A549 (cell line): ENCODE measurements around the gene ITFG1. TPM values are rescaled to one million over a fixed set of nuclear protein-coding genes. Genes with fewer than 3 reads are reported as not detected.

Experiments used
- ATAC-seq, 2 experiments: fragments of 200-7000 bp in 1 of 2; fragments of >200 bp in 1 of 2; cut with Nextera tagmentation in 1 of 2; cut with Tn5 transposase in 1 of 2; 3 replicates each; pipeline versions ENCODE4 v1.8.0 to v1.9.1; 2018 to 2020; ENCODE audit warnings: mild to moderate bottlenecking in 1 of 2, moderate library complexity in 1 of 2
- CTCF ChIA-PET: fragments of 300-600 bp; sonication (Branson Sonifier 250); formaldehyde crosslinking; extraction: SDS; loops from one replicate; lab custom pipeline; 2021; ENCODE audit warnings: antibody characterized with exemption, inconsistent platforms; lab: Yijun Ruan, JAX
- POLR2A ChIA-PET: fragments of 350-600 bp; formaldehyde crosslinking; extraction: SDS; loops from one replicate; lab custom pipeline; 2021; ENCODE audit warnings: antibody characterized with exemption, inconsistent platforms; lab: Yijun Ruan, JAX
- DNase-seq, 2 experiments: peaks; one replicate each; pipeline versions ENCODE4 v3.0.0 to v3.0.0-alpha.2; 2011 to 2016; ENCODE audit warnings: low read depth in 1 of 2, low spot score in 1 of 2
- FAIRE-seq: peaks from 2 replicates; lab custom pipeline; 2011; peaks lifted over from hg19 to GRCh38; lab: Jason Lieb, UNC
- H3K27ac ChIP-seq, 2 experiments: fragments of >200 bp; sonication (Bioruptor Twin); formaldehyde crosslinking; 3 replicates each; pipeline ENCODE4 v1.5.1; 2016 to 2017
- H3K4me1 ChIP-seq: fragments of >200 bp; sonication (Bioruptor Twin); formaldehyde crosslinking; 3 replicates; pipeline ENCODE4 v1.6.1; 2016
- H3K4me2 ChIP-seq: fragments of >200 bp; sonication (Bioruptor Twin); formaldehyde crosslinking; 3 replicates; pipeline ENCODE4 v1.6.1; 2016
- H3K4me3 ChIP-seq: fragments of >200 bp; sonication (Bioruptor Twin); formaldehyde crosslinking; 3 replicates; pipeline ENCODE4 v1.5.1; 2016
- H3K9me3 ChIP-seq: fragments of >200 bp; sonication (Bioruptor Twin); formaldehyde crosslinking; 3 replicates; pipeline ENCODE4 v1.6.1; 2016
- CBX8 ChIP-seq: fragments of 200-600 bp; sonication (generic); IDR thresholded peaks from 2 replicates; pipeline ENCODE4 v1.6.1; 2016
- CHD2 ChIP-seq: fragments of 150-350 bp; IDR thresholded peaks from 2 replicates; pipeline ENCODE4 v1.6.1; 2014; ENCODE audit warnings: low read length; ENCODE audit not compliant: partially characterized antibody
- CHD4 ChIP-seq: fragments of 200-600 bp; sonication (generic); IDR thresholded peaks from 2 replicates; pipeline ENCODE4 v1.6.1; 2016; ENCODE audit warnings: antibody characterized with exemption, mild to moderate bottlenecking, borderline replicate concordance
- E2F6 ChIP-seq: IDR thresholded peaks from 2 replicates; pipeline ENCODE4 v1.6.1; 2012; ENCODE audit warnings: low read depth, borderline replicate concordance
- ESRRA ChIP-seq: fragments of 150-350 bp; IDR thresholded peaks from 2 replicates; pipeline ENCODE4 v1.6.1; 2014; ENCODE audit warnings: mild to moderate bottlenecking, low read length, borderline replicate concordance
- FOSB ChIP-seq: fragments of 250-450 bp; sonication (Bioruptor Pico); IDR thresholded peaks from 2 replicates; pipeline ENCODE4 v1.5.0; 2020; ENCODE audit warnings: mild to moderate bottlenecking, moderate library complexity
- FOXS1 ChIP-seq: fragments of 250-450 bp; sonication (Bioruptor Pico); IDR thresholded peaks from 2 replicates; pipeline ENCODE4 v1.5.0; 2020; ENCODE audit warnings: mild to moderate bottlenecking, moderate library complexity
- HOXB5 ChIP-seq: fragments of 250-450 bp; sonication (Bioruptor Pico); IDR thresholded peaks from 2 replicates; pipeline ENCODE4 v1.5.0; 2020; ENCODE audit warnings: mild to moderate bottlenecking, moderate library complexity
- JUN ChIP-seq, 2 experiments: fragments of >200 bp; sonication (Bioruptor Twin); formaldehyde crosslinking; IDR thresholded peaks; 2 replicates in 1 of 2; 3 replicates in 1 of 2; pipeline ENCODE4 v1.6.1; 2016 to 2017
- JUNB ChIP-seq: fragments of >200 bp; sonication (Bioruptor Twin); formaldehyde crosslinking; IDR thresholded peaks from 2 replicates; pipeline ENCODE4 v1.6.1; 2016
- KDM1A ChIP-seq: fragments of 200-600 bp; sonication (generic); IDR thresholded peaks from 2 replicates; pipeline ENCODE4 v1.6.1; 2016; ENCODE audit warnings: low read depth, mild to moderate bottlenecking
- MYC ChIP-seq: IDR thresholded peaks from 2 replicates; pipeline ENCODE4 v1.6.1; 2012; ENCODE audit warnings: mild to moderate bottlenecking, inconsistent platforms, low read length, improper control_type of control experiment, borderline replicate concordance
- NFE2L2 ChIP-seq: fragments of 150-350 bp; conservative IDR thresholded peaks from 2 replicates; pipeline ENCODE4 v1.6.1; 2014; ENCODE audit warnings: low read length
- NPAS2 ChIP-seq: fragments of 250-450 bp; sonication (Bioruptor Pico); IDR thresholded peaks from 2 replicates; pipeline ENCODE4 v1.8.0; 2022; ENCODE audit warnings: mild to moderate bottlenecking, moderate library complexity, borderline replicate concordance
- POLR2A ChIP-seq: IDR thresholded peaks from 2 replicates; pipeline ENCODE4 v1.6.1; 2012; ENCODE audit warnings: mild to moderate bottlenecking, low read length
- POLR2AphosphoS2 ChIP-seq: conservative IDR thresholded peaks from 2 replicates; pipeline ENCODE4 v1.6.1; 2012; ENCODE audit warnings: low read length, improper control_type of control experiment, inconsistent platforms
- RCOR1 ChIP-seq: fragments of 150-350 bp; IDR thresholded peaks from 2 replicates; pipeline ENCODE4 v1.6.1; 2014; ENCODE audit warnings: antibody characterized with exemption, low read length, low read depth
- REST ChIP-seq: fragments of 200-600 bp; sonication (generic); IDR thresholded peaks from 2 replicates; pipeline ENCODE4 v1.6.1; 2016; ENCODE audit warnings: antibody characterized with exemption, mild to moderate bottlenecking, moderate library complexity
- SMC3 ChIP-seq: fragments of >200 bp; sonication (Bioruptor Twin); formaldehyde crosslinking; IDR thresholded peaks from 3 replicates; pipeline ENCODE4 v1.6.1; 2018; ENCODE audit warnings: inconsistent platforms
- SREBF2 ChIP-seq: fragments of 450-650 bp; IDR thresholded peaks from 2 replicates; pipeline ENCODE4 v1.6.1; 2014; ENCODE audit warnings: mild to moderate bottlenecking, moderate library complexity
- TFCP2L1 ChIP-seq: fragments of 250-450 bp; sonication (Bioruptor Pico); IDR thresholded peaks from 2 replicates; pipeline ENCODE4 v1.5.0; 2021; ENCODE audit warnings: mild to moderate bottlenecking
- TP53 ChIP-seq: fragments of 250-450 bp; sonication (Bioruptor Pico); IDR thresholded peaks from 2 replicates; pipeline ENCODE4 v1.5.0; 2021; ENCODE audit warnings: mild to moderate bottlenecking, moderate library complexity
- WGBS: methylation state at CpG from one replicate; pipeline ENCODE4 v1.1.6; 2017; ENCODE audit errors: missing lambda C conversion rate; 5-methylcytosine and 5-hydroxymethylcytosine counted together
- polyA plus RNA-seq, 4 experiments: library from polyadenylated mRNA; depleted of rRNA in 3 of 4; stranded (reverse); fragments of >200 nt; fragmentation: RNase III in 1 of 4; extraction: RNeasy Plus Mini Kit Qiagen cat#74134 plus additional on column Dnase treatment in 1 of 4; gene quantifications; 2 replicates in 3 of 4; 3 replicates in 1 of 4; pipeline ENCODE4 v1.2.3, GENCODE V29; 2011 to 2017
- TF ChIP-seq, protein P1 (sequence below): IDR thresholded peaks from 2 replicates; pipeline ENCODE4 v1.6.1; 2012
- TF ChIP-seq, protein P2 (sequence below): fragments of 250-450 bp; sonication (Bioruptor Pico); IDR thresholded peaks from 2 replicates; pipeline ENCODE4 v1.5.0; 2021; ENCODE audit warnings: mild to moderate bottlenecking, moderate library complexity, borderline replicate concordance
- TF ChIP-seq, protein P3 (sequence below): fragments of >200 bp; sonication (Bioruptor Twin); formaldehyde crosslinking; IDR thresholded peaks from 3 replicates; pipeline ENCODE4 v1.6.1; 2016
- TF ChIP-seq, protein P4 (sequence below): fragments of 450-650 bp; IDR thresholded peaks from 2 replicates; pipeline ENCODE4 v1.6.1; 2014; ENCODE audit warnings: antibody characterized with exemption
- TF ChIP-seq, protein P5 (sequence below): fragments of 250-450 bp; sonication (Bioruptor Pico); IDR thresholded peaks from 2 replicates; pipeline ENCODE4 v1.5.0; 2020; ENCODE audit warnings: low read depth, mild to moderate bottlenecking, moderate library complexity

Gene ITFG1
- polyA plus RNA-seq, 2 of the 4 experiments (the other 2 are of a cell fraction) = 32.9 to 112 TPM

- no peak for FAIRE-seq
- no peak for ATAC-seq
- WGBS = 81% methylated on average over 3 of the region's 3 CpGs
These were observed 333.3 kb downstream of the ITFG1 start for GRCh38 chr16:47127541-47127940.

DNA sequence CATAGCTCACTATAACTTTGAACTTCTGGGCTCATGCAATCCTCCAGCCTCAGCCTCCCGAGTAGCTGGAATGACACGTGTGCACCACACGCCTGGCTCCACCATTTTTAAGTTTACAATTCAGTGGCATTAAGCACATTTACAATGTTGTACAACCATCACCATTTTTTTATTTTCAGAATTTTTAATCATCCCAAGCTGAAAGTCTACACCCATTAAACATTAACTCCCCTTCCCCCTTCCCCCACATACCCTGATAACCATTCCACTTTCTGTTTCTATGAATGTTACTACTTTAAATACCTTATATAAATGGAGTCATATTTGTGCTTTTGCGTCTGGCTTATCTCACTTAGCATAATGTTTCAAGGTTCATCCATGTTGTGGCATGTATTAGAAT, 335.1 kb downstream of the ITFG1 start:
- 94% methylated on average over 4 of the region's 4 CpGs for WGBS
- H3K4me2 ChIP-seq = no peak overlapping the region
- H3K4me3 ChIP-seq = no peak overlapping the region
- no peak for FAIRE-seq
- TF ChIP-seq CBX8 = no peak
- TF ChIP-seq, protein P1, sequence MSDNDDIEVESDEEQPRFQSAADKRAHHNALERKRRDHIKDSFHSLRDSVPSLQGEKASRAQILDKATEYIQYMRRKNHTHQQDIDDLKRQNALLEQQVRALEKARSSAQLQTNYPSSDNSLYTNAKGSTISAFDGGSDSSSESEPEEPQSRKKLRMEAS = no peak
- no peak for TF ChIP-seq CHD2
- no peak for TF ChIP-seq MYC
- no peak for TF ChIP-seq POLR2A
- TF ChIP-seq JUN (IDR thresholded peaks at IDR 0.05) = no peak
- no peak for TF ChIP-seq HOXB5 (CRISPR knock-in tag)
- TF ChIP-seq RCOR1 = no peak
- TF ChIP-seq REST = no peak
- TF ChIP-seq KDM1A = no peak
- H3K4me1 ChIP-seq = no peaks in the 10 kb centered on the region
- no peak overlapping the region for H3K27ac ChIP-seq
- ChIA-PET POLR2A (no interaction called here), CTCF (interaction anchor here (2.6 to 7.2 kb wide), 2 partner anchors 16 to 18 kb away, joined by 11 to 36 read pairs; partner anchors contain the start of gene NETO2)
- no peaks in the 10 kb centered on the region for H3K9me3 ChIP-seq
- no peak for DNase-seq
- ATAC-seq = no peak

More at GRCh38 chr16:47127541-47127940, 333.3 kb downstream of the ITFG1 start:
- Histone ChIP-seq H3K4me3 (no peak overlapping the region), H3K4me2 (no peak overlapping the region), H3K27ac (no peak overlapping the region), H3K9me3 (no peaks in the 10 kb centered on the region), H3K4me1 (no peaks in the 10 kb centered on the region)
- ChIA-PET CTCF (interaction anchor here (2.6 to 7.2 kb wide), 2 partner anchors 14 to 17 kb away, joined by 11 to 36 read pairs; partner anchors contain the start of gene NETO2), POLR2A (no interaction called here)
- no peak for TF ChIP-seq FOXS1 (CRISPR knock-in tag)
- TF ChIP-seq CHD4 = no peak
- no peak for TF ChIP-seq TFCP2L1 (CRISPR knock-in tag)
- TF ChIP-seq E2F6 = no peak
- no peak for TF ChIP-seq NPAS2
- TF ChIP-seq, protein P2, sequence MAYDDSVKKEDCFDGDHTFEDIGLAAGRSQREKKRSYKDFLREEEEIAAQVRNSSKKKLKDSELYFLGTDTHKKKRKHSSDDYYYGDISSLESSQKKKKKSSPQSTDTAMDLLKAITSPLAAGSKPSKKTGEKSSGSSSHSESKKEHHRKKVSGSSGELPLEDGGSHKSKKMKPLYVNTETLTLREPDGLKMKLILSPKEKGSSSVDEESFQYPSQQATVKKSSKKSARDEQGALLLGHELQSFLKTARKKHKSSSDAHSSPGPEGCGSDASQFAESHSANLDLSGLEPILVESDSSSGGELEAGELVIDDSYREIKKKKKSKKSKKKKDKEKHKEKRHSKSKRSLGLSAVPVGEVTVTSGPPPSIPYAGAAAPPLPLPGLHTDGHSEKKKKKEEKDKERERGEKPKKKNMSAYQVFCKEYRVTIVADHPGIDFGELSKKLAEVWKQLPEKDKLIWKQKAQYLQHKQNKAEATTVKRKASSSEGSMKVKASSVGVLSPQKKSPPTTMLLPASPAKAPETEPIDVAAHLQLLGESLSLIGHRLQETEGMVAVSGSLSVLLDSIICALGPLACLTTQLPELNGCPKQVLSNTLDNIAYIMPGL (CRISPR knock-in tag) = no peak
- no peak for TF ChIP-seq TP53 (CRISPR knock-in tag)
- TF ChIP-seq JUNB = no peak
- no peak for TF ChIP-seq KDM1A
- no peak for TF ChIP-seq POLR2AphosphoS2
- TF ChIP-seq SREBF2 = no peak
- TF ChIP-seq, protein P3, sequence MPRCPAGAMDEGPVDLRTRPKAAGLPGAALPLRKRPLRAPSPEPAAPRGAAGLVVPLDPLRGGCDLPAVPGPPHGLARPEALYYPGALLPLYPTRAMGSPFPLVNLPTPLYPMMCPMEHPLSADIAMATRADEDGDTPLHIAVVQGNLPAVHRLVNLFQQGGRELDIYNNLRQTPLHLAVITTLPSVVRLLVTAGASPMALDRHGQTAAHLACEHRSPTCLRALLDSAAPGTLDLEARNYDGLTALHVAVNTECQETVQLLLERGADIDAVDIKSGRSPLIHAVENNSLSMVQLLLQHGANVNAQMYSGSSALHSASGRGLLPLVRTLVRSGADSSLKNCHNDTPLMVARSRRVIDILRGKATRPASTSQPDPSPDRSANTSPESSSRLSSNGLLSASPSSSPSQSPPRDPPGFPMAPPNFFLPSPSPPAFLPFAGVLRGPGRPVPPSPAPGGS = no peak
- TF ChIP-seq, protein P4, sequence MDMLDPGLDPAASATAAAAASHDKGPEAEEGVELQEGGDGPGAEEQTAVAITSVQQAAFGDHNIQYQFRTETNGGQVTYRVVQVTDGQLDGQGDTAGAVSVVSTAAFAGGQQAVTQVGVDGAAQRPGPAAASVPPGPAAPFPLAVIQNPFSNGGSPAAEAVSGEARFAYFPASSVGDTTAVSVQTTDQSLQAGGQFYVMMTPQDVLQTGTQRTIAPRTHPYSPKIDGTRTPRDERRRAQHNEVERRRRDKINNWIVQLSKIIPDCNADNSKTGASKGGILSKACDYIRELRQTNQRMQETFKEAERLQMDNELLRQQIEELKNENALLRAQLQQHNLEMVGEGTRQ = no peak
- TF ChIP-seq SMC3 = no peak
- no peak for TF ChIP-seq FOSB (CRISPR knock-in tag)
- TF ChIP-seq ESRRA = no peak
- TF ChIP-seq, protein P5, sequence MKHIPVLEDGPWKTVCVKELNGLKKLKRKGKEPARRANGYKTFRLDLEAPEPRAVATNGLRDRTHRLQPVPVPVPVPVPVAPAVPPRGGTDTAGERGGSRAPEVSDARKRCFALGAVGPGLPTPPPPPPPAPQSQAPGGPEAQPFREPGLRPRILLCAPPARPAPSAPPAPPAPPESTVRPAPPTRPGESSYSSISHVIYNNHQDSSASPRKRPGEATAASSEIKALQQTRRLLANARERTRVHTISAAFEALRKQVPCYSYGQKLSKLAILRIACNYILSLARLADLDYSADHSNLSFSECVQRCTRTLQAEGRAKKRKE (CRISPR knock-in tag) = no peak
- no peak for TF ChIP-seq NFE2L2
- TF ChIP-seq CHD2 = no peak
- TF ChIP-seq HOXB5 (CRISPR knock-in tag) = no peak
- no peak for DNase-seq
